NCI-H748 (cell line): ENCODE results near the gene GNB5.
A peak's percentile ranks its signal among the peaks of the same experiment; 100 is the strongest.

ENCODE experiments used
- DNase-seq: peaks from one replicate; lab custom pipeline; 2025; ENCODE audit not compliant: unreplicated experiment; lab: John Stamatoyannopoulos, UW

GNB5 gene

GRCh38 chr15:52115598-52116427 lies 75.4 kb downstream of the GNB5 start:
- no peak for DNase-seq

- DNase-seq, result no peak
Measured at GRCh38 chr15:52114261-52115055, 76.7 kb downstream of the GNB5 start.

- DNase-seq, result no peak
Measured at GRCh38 chr15:52113708-52114107, 77.5 kb downstream of the GNB5 start.

- DNase-seq, result no peak
Measured at GRCh38 chr15:52113235-52113634, 78.0 kb downstream of the GNB5 start.

- DNase-seq, result peak; percentile 48
Measured at GRCh38 chr15:52112203-52112750, 78.9 kb downstream of the GNB5 start.

GRCh38 chr15:52111517-52112202 lies 79.5 kb downstream of the GNB5 start:
- DNase-seq, result no peak

- no peak for DNase-seq
Measured at GRCh38 chr15:52109559-52110451, 81.4 kb downstream of the GNB5 start.

GRCh38 chr15:52107238-52107637 lies 84.0 kb downstream of the GNB5 start:
- no peak for DNase-seq

GRCh38 chr15:52106641-52107040 lies 84.6 kb downstream of the GNB5 start:
- no peak for DNase-seq

GRCh38 chr15:52105846-52106245 lies 85.3 kb downstream of the GNB5 start:
- DNase-seq, result no peak

GRCh38 chr15:52104532-52105004 lies 86.6 kb downstream of the GNB5 start:
- no peak for DNase-seq

- DNase-seq, result no peak
Measured at GRCh38 chr15:52103217-52104207, 87.7 kb downstream of the GNB5 start.

GRCh38 chr15:52102463-52102862 lies 88.7 kb downstream of the GNB5 start:
- no peak for DNase-seq

GRCh38 chr15:52101542-52102323 lies 89.5 kb downstream of the GNB5 start:
- no peak for DNase-seq

GRCh38 chr15:52100807-52101442 lies 90.3 kb downstream of the GNB5 start:
- no peak for DNase-seq

GRCh38 chr15:52099651-52100272 lies 91.4 kb downstream of the GNB5 start:
- no peak for DNase-seq

- no peak for DNase-seq
Measured at GRCh38 chr15:52098323-52098722, 92.9 kb downstream of the GNB5 start.
